HEK293 (cell line): ENCODE data around the gene METTL22.

Experiments
- CTCF ChIA-PET: fragments of 350-600 bp; formaldehyde crosslinking; extraction: SDS; loops from one replicate; lab custom pipeline; 2021; ENCODE audit warnings: antibody characterized with exemption; lab: Yijun Ruan, JAX
- POLR2A ChIA-PET: fragments of 300-600 bp; formaldehyde crosslinking; extraction: SDS; loops from one replicate; lab custom pipeline; 2020; ENCODE audit warnings: antibody characterized with exemption, inconsistent platforms; lab: Yijun Ruan, JAX
- H3K27ac ChIP-seq: fragments of 200-500 bp; sonication (Bioruptor generic); 2 replicates; pipeline ENCODE4 v1.5.1; 2014; ENCODE audit warnings: low read depth, low read length, control low read depth, inconsistent platforms; ENCODE audit errors: extremely low read depth
- H3K36me3 ChIP-seq, 2 experiments: fragments of 200-500 bp in 1 of 2; sonication (Bioruptor generic) in 1 of 2; 1 replicate in 1 of 2; 2 replicates in 1 of 2; pipeline ENCODE4 v1.5.1; 2014 to 2017; ENCODE audit warnings: inconsistent platforms in 2 of 2, low read length in 2 of 2; ENCODE audit not compliant: control insufficient read depth in 2 of 2, insufficient read depth in 1 of 2
- H3K4me1 ChIP-seq: fragments of 200-500 bp; sonication (Bioruptor generic); 2 replicates; pipeline ENCODE4 v1.5.1; 2014; ENCODE audit warnings: mild to moderate bottlenecking, low read length, inconsistent platforms; ENCODE audit not compliant: control insufficient read depth, insufficient read depth
- H3K4me3 ChIP-seq: 2 replicates; pipeline ENCODE4 v1.5.1; 2011; ENCODE audit warnings: low read depth, mild to moderate bottlenecking, control low read depth, low read length, moderate library complexity
- H3K9me3 ChIP-seq: fragments of 200-500 bp; sonication (Bioruptor generic); 2 replicates; pipeline ENCODE4 v1.5.1; 2014; ENCODE audit warnings: low read depth, low read length, inconsistent platforms; ENCODE audit not compliant: control insufficient read depth, insufficient read depth
- ATF2 ChIP-seq: fragments of 450-650 bp; formaldehyde crosslinking; IDR thresholded peaks from 2 replicates; pipeline ENCODE4 v1.5.1; 2016; ENCODE audit warnings: missing biosample characterization, missing genetic modification characterization, low read depth
- INSM2 ChIP-seq: fragments of 450-650 bp; formaldehyde crosslinking; IDR thresholded peaks from 2 replicates; pipeline ENCODE4 v1.5.1; 2016; ENCODE audit warnings: missing biosample characterization, missing genetic modification characterization
- PATZ1 ChIP-seq: fragments of 450-650 bp; formaldehyde crosslinking; IDR thresholded peaks from 2 replicates; pipeline ENCODE4 v1.5.1; 2016; ENCODE audit warnings: missing biosample characterization, missing genetic modification characterization
- SALL2 ChIP-seq: fragments of 450-650 bp; formaldehyde crosslinking; IDR thresholded peaks from 2 replicates; pipeline ENCODE4 v1.5.0; 2017; ENCODE audit warnings: missing biosample characterization, mild to moderate bottlenecking, missing genetic modification characterization, borderline replicate concordance
- SETDB1 ChIP-seq: IDR thresholded peaks from one replicate; pipeline ENCODE4 v1.6.1; 2017; ENCODE audit warnings: mild to moderate bottlenecking, low read length, moderate library complexity, mixed read lengths; ENCODE audit not compliant: insufficient read length
- ZBTB17 ChIP-seq: fragments of 450-650 bp; formaldehyde crosslinking; IDR thresholded peaks from 2 replicates; pipeline ENCODE4 v1.5.1; 2016; ENCODE audit warnings: missing biosample characterization, missing genetic modification characterization
- ZBTB26 ChIP-seq: fragments of 450-650 bp; formaldehyde crosslinking; optimal IDR thresholded peaks from 2 replicates; pipeline ENCODE3; 2016; ENCODE audit warnings: missing biosample characterization, mild to moderate bottlenecking, missing genetic modification characterization
- ZNF114 ChIP-seq: fragments of 450-650 bp; formaldehyde crosslinking; IDR thresholded peaks from 2 replicates; pipeline ENCODE4 v1.5.0; 2017; ENCODE audit warnings: missing biosample characterization, missing genetic modification characterization
- ZNF214 ChIP-seq: fragments of 450-650 bp; formaldehyde crosslinking; IDR thresholded peaks from 2 replicates; pipeline ENCODE4 v1.5.1; 2017; ENCODE audit warnings: missing biosample characterization, mild to moderate bottlenecking, missing genetic modification characterization, borderline replicate concordance
- ZNF221 ChIP-seq: fragments of 450-650 bp; formaldehyde crosslinking; IDR thresholded peaks from 2 replicates; pipeline ENCODE4 v1.5.1; 2017; ENCODE audit warnings: missing biosample characterization, missing genetic modification characterization, borderline replicate concordance
- ZNF223 ChIP-seq: fragments of 450-650 bp; formaldehyde crosslinking; IDR thresholded peaks from 2 replicates; pipeline ENCODE4 v1.5.1; 2016; ENCODE audit warnings: missing biosample characterization, missing genetic modification characterization
- ZNF24 ChIP-seq: fragments of 450-650 bp; formaldehyde crosslinking; IDR thresholded peaks from 2 replicates; pipeline ENCODE4 v1.5.1; 2016; ENCODE audit warnings: missing biosample characterization, missing genetic modification characterization
- ZNF248 ChIP-seq: fragments of 450-650 bp; formaldehyde crosslinking; IDR thresholded peaks from 2 replicates; pipeline ENCODE4 v1.5.1; 2017; ENCODE audit warnings: missing biosample characterization, missing genetic modification characterization
- ZNF280D ChIP-seq: fragments of 450-650 bp; formaldehyde crosslinking; IDR thresholded peaks from 2 replicates; pipeline ENCODE4 v1.5.1; 2016; ENCODE audit warnings: missing biosample characterization, missing genetic modification characterization
- ZNF311 ChIP-seq: fragments of 450-650 bp; formaldehyde crosslinking; IDR thresholded peaks from 2 replicates; pipeline ENCODE4 v1.5.1; 2017; ENCODE audit warnings: missing biosample characterization, missing genetic modification characterization, borderline replicate concordance
- ZNF544 ChIP-seq: fragments of 450-650 bp; formaldehyde crosslinking; IDR thresholded peaks from 2 replicates; pipeline ENCODE4 v1.5.0; 2017; ENCODE audit warnings: missing biosample characterization, missing genetic modification characterization
- ZNF560 ChIP-seq: fragments of 450-650 bp; formaldehyde crosslinking; IDR thresholded peaks from 2 replicates; pipeline ENCODE4 v1.5.1; 2017; ENCODE audit warnings: missing biosample characterization, missing genetic modification characterization, borderline replicate concordance
- ZNF623 ChIP-seq: fragments of 450-650 bp; formaldehyde crosslinking; IDR thresholded peaks from 2 replicates; pipeline ENCODE4 v1.5.1; 2016; ENCODE audit warnings: missing biosample characterization, missing genetic modification characterization
- ZNF629 ChIP-seq: fragments of 450-650 bp; formaldehyde crosslinking; IDR thresholded peaks from 2 replicates; pipeline ENCODE4 v1.5.1; 2017; ENCODE audit warnings: missing biosample characterization, missing genetic modification characterization
- ZNF654 ChIP-seq: fragments of 450-650 bp; formaldehyde crosslinking; IDR thresholded peaks from 2 replicates; pipeline ENCODE4 v1.5.1; 2016; ENCODE audit warnings: low read depth, missing biosample characterization, missing genetic modification characterization
- ZNF701 ChIP-seq: fragments of 450-650 bp; formaldehyde crosslinking; IDR thresholded peaks from 2 replicates; pipeline ENCODE4 v1.5.1; 2016; ENCODE audit warnings: missing biosample characterization, missing genetic modification characterization
- ZNF792 ChIP-seq: fragments of 450-650 bp; formaldehyde crosslinking; IDR thresholded peaks from 2 replicates; pipeline ENCODE4 v1.5.1; 2016; ENCODE audit warnings: missing biosample characterization, missing genetic modification characterization

Gene METTL22

GRCh38 chr16:8572919-8573724 is 48.4 kb upstream of the METTL22 start:
- ChIA-PET POLR2A (no interaction called here), CTCF (interaction anchor here (0.7 to 2.0 kb wide), 11 partner anchors 11 to 307 kb away, joined by 3 to 13 read pairs (median 3); no protein-coding TSS in a partner anchor)
- Histone ChIP-seq H3K36me3 (no peaks in the 10 kb centered on the region), H3K4me1 (no peaks in the 10 kb centered on the region), H3K9me3 (no peaks in the 10 kb centered on the region), H3K4me3 (no peak overlapping the region), H3K27ac (no peak overlapping the region)
- TF ChIP-seq SETDB1 = peak; percentile 37
- TF ChIP-seq ZBTB17 = 0 out of 2 replicates have a peak, but pooled peaks have one; percentile 13
- TF ChIP-seq ZNF654 (tag by site-specific recombination) = peak; percentile 70
- 0 out of 2 replicates have a peak, but pooled peaks have one; percentile 24 for TF ChIP-seq PATZ1
- no peak for TF ChIP-seq ZNF623
- no peak for TF ChIP-seq ZNF629 (tag by site-specific recombination)
- 0 out of 2 replicates have a peak, but pooled peaks have one; percentile 31 for TF ChIP-seq ZNF701
- TF ChIP-seq, all 188 proteins: peak for 5

- CTCF ChIA-PET = interaction anchor here (1.4 kb wide), 1 partner anchor 60 kb away, joined by 8 read pairs; no protein-coding TSS in a partner anchor
- POLR2A ChIA-PET = no interaction called here
- Histone ChIP-seq H3K9me3 (no peaks in the 10 kb centered on the region), H3K36me3 (no peaks in the 10 kb centered on the region), H3K27ac (no peak overlapping the region), H3K4me3 (no peak overlapping the region), H3K4me1 (no peaks in the 10 kb centered on the region)
- TF ChIP-seq ZNF311 (tag by site-specific recombination) (no peak), SALL2 (no peak), ZNF792 (tag by site-specific recombination) (no peak), ZNF248 (tag by site-specific recombination) (no peak), ZNF223 (tag by site-specific recombination) (no peak), ZBTB26 (tag by site-specific recombination) (no peak), ZNF114 (tag by site-specific recombination) (no peak), ZNF24 (tag by site-specific recombination) (no peak), ZNF280D (tag by site-specific recombination) (no peak), ZNF221 (tag by site-specific recombination) (no peak), ZNF214 (tag by site-specific recombination) (no peak), INSM2 (tag by site-specific recombination) (no peak), ATF2 (tag by site-specific recombination) (no peak), ZNF544 (tag by site-specific recombination) (no peak), PATZ1 (no peak), ZNF560 (tag by site-specific recombination) (no peak)
These were observed 46.1 kb upstream of the METTL22 start for GRCh38 chr16:8575399-8575798.
